PC-3 (cell line): ENCODE measurements around the gene TRIB2. TPM values are rescaled to one million over a fixed set of nuclear protein-coding genes. Genes with fewer than 3 reads are reported as not detected.

Source experiments
- ATAC-seq: fragments of 200-7000 bp; cut with Tn5 transposase; 2 replicates; pipeline ENCODE4 v1.9.1; 2020; ENCODE audit warnings: mild to moderate bottlenecking, moderate library complexity
- BruUV-seq: library from RNA; stranded (reverse); fragments of 400-500 nt; replicated peaks from 2 replicates; lab custom pipeline; 2021; lab: Mats Ljungman, UMichigan
- CTCF ChIA-PET: fragments of 300-600 bp; sonication (Branson Sonifier 250); formaldehyde crosslinking; loops from one replicate; lab custom pipeline; 2022; ENCODE audit warnings: antibody characterized with exemption; lab: Charles Lee
- POLR2A ChIA-PET: fragments of 300-600 bp; sonication (Branson Sonifier 250); formaldehyde crosslinking; loops from one replicate; lab custom pipeline; 2022; ENCODE audit warnings: antibody characterized with exemption; ENCODE audit not compliant: unreplicated experiment; lab: Charles Lee
- DNase-seq: peaks from one replicate; pipeline ENCODE4 v3.0.0-alpha.2; 2015
- H2AFZ ChIP-seq: fragments of 300-600 bp; sonication (generic); 2 replicates; pipeline ENCODE4 v1.6.0; 2016; ENCODE audit warnings: antibody characterized with exemption, low read length
- H3F3A ChIP-seq: fragments of 300-600 bp; sonication (generic); one replicate; pipeline ENCODE4 v1.6.0; 2017; ENCODE audit warnings: antibody characterized with exemption, low read length, control low read depth, mild to moderate bottlenecking; ENCODE audit not compliant: unreplicated experiment
- H3K27ac ChIP-seq: fragments of 300-600 bp; sonication (generic); 2 replicates; pipeline ENCODE4 v1.5.1; 2016; ENCODE audit warnings: mild to moderate bottlenecking, low read length
- H3K27me3 ChIP-seq: fragments of 300-600 bp; sonication (generic); 2 replicates; pipeline ENCODE4 v1.6.1; 2016; ENCODE audit warnings: low read length, mixed read lengths
- H3K36me3 ChIP-seq: fragments of 300-600 bp; sonication (generic); 2 replicates; pipeline ENCODE4 v1.6.1; 2016; ENCODE audit warnings: low read depth, mixed run types, low read length, mixed read lengths
- H3K4me1 ChIP-seq: fragments of 300-600 bp; sonication (generic); 2 replicates; pipeline ENCODE4 v1.5.1; 2016; ENCODE audit warnings: low read length; ENCODE audit not compliant: insufficient read depth
- H3K4me2 ChIP-seq: fragments of 300-600 bp; sonication (generic); 2 replicates; pipeline ENCODE4 v1.6.0; 2016; ENCODE audit warnings: low read length
- H3K4me3 ChIP-seq: fragments of 300-600 bp; sonication (generic); 2 replicates; pipeline ENCODE4 v1.5.1; 2016; ENCODE audit warnings: mild to moderate bottlenecking, low read length, mixed read lengths
- H3K79me2 ChIP-seq: fragments of 300-600 bp; sonication (generic); 2 replicates; pipeline ENCODE4 v1.6.1; 2017; ENCODE audit warnings: low read length, mixed read lengths
- H3K9ac ChIP-seq: fragments of 300-600 bp; sonication (generic); 2 replicates; pipeline ENCODE4 v1.6.0; 2016; ENCODE audit warnings: mild to moderate bottlenecking, low read length
- H3K9me2 ChIP-seq: fragments of 300-600 bp; sonication (generic); replicated peaks from 2 replicates; pipeline ENCODE4 v1.6.1; 2016; ENCODE audit warnings: mixed run types, low read length, mixed read lengths
- H3K9me3 ChIP-seq: fragments of 300-600 bp; sonication (generic); 2 replicates; pipeline ENCODE4 v1.6.1; 2016; ENCODE audit warnings: low read length, mixed read lengths
- H4K20me1 ChIP-seq: fragments of 300-600 bp; sonication (generic); 2 replicates; pipeline ENCODE4 v1.6.1; 2016; ENCODE audit warnings: low read length, mixed read lengths
- CTCF ChIP-seq: fragments of 300-600 bp; sonication (generic); conservative IDR thresholded peaks from 2 replicates; pipeline ENCODE4 v1.5.1; 2017; ENCODE audit warnings: antibody characterized with exemption, low read depth, mild to moderate bottlenecking, low read length
- EZH2 ChIP-seq: fragments of 300-600 bp; sonication (generic); IDR thresholded peaks from one replicate; pipeline ENCODE4 v1.6.1; 2017; ENCODE audit warnings: antibody characterized with exemption, mild to moderate bottlenecking, low read length; ENCODE audit not compliant: unreplicated experiment
- EZH2phosphoT487 ChIP-seq: fragments of 300-600 bp; sonication (generic); IDR thresholded peaks from 2 replicates; pipeline ENCODE4 v1.6.1; 2018; ENCODE audit warnings: mild to moderate bottlenecking, antibody characterized with exemption, low read length, borderline replicate concordance
- intact Hi-C: fragments of 100-400 bp; cut with micrococcal nuclease; formaldehyde crosslinking; loops from 2 replicates; pipeline ENCODE4 v1.9.0; 2023
- total RNA-seq: library from RNA; depleted of rRNA; stranded (reverse); fragments of >200 nt; gene quantifications from 2 replicates; pipeline ENCODE4 v1.2.3, GENCODE V29; 2014

Gene TRIB2
- total RNA-seq, 1 experiment from 2014 or later = 35.2 TPM

- Histone ChIP-seq H3K27ac (no peak overlapping the region), H3F3A (no peaks in the 10 kb centered on the region), H3K9me2 (no peaks in the 10 kb centered on the region), H3K4me2 (no peak overlapping the region), H3K4me1 (no peaks in the 10 kb centered on the region), H2AFZ (no peak overlapping the region), H3K4me3 (no peak overlapping the region), H3K27me3 (0 out of 2 replicates have a peak, but pooled peaks cover 13% of the 10 kb centered on the region), H3K9ac (no peak overlapping the region), H3K9me3 (no peaks in the 10 kb centered on the region), H3K36me3 (no peaks in the 10 kb centered on the region), H3K79me2 (no peaks in the 10 kb centered on the region), H4K20me1 (no peaks in the 10 kb centered on the region)
- ChIA-PET CTCF (no interaction called here), POLR2A (no interaction called here)
- ATAC-seq = no peak
- no peak for TF ChIP-seq CTCF
- TF ChIP-seq EZH2phosphoT487 = no peak
- no peak for TF ChIP-seq EZH2
- intact Hi-C loops = no loop called here
- DNase-seq = no peak
- no TSS peak for BruUV-seq
Measured at GRCh38 chr2:12769492-12770105, 52.9 kb downstream of the TRIB2 start.

- Histone ChIP-seq H3K36me3 (no peaks in the 10 kb centered on the region), H3K27me3 (0 out of 2 replicates have a peak, but pooled peaks cover 13% of the 10 kb centered on the region), H3K9ac (no peak overlapping the region), H3K4me1 (no peaks in the 10 kb centered on the region), H3K79me2 (no peaks in the 10 kb centered on the region), H3K9me2 (no peaks in the 10 kb centered on the region), H4K20me1 (no peaks in the 10 kb centered on the region), H3F3A (no peaks in the 10 kb centered on the region), H3K9me3 (no peaks in the 10 kb centered on the region), H3K4me3 (no peak overlapping the region), H3K27ac (no peak overlapping the region), H2AFZ (no peak overlapping the region), H3K4me2 (no peak overlapping the region)
- TF ChIP-seq EZH2phosphoT487 (no peak), CTCF (no peak), EZH2 (no peak)
- ChIA-PET CTCF (no interaction called here), POLR2A (no interaction called here)
- DNase-seq (no peak), ATAC-seq (no peak)
- intact Hi-C loops = no loop called here
- BruUV-seq = no TSS peak
Measured at GRCh38 chr2:12770300-12770968, 53.7 kb downstream of the TRIB2 start.

DNA sequence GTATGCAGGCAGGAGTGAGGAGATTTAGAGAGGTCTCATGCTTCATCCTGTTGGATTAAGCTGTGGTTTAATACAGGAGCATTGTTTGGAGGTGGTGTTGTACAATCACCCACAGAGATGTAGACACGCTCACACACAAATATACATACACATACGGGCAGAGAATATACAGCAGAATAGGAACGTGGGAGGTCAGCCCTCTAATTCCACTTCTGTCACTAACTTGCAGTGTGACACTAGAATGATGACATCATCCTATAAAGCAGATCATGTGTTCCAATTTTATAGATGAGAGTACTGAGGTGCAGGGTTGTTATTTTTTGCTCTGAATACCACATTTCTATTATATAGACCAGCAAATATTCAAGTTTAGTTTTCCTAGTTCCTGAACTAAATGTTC, 54.4 kb downstream of the TRIB2 start:
- DNase-seq (no peak), ATAC-seq (no peak)
- no peak overlapping the region for H3K4me3 ChIP-seq
- no peaks in the 10 kb centered on the region for H4K20me1 ChIP-seq
- ChIA-PET POLR2A (no interaction called here), CTCF (no interaction called here)
- no peaks in the 10 kb centered on the region for H3F3A ChIP-seq
- TF ChIP-seq EZH2phosphoT487 (no peak), CTCF (no peak), EZH2 (no peak)
- no peaks in the 10 kb centered on the region for H3K9me2 ChIP-seq
- H3K9ac ChIP-seq = no peak overlapping the region
- H3K9me3 ChIP-seq = no peaks in the 10 kb centered on the region
- H3K36me3 ChIP-seq = no peaks in the 10 kb centered on the region
- no peak overlapping the region for H3K4me2 ChIP-seq
- no peaks in the 10 kb centered on the region for H3K4me1 ChIP-seq
- H3K79me2 ChIP-seq = no peaks in the 10 kb centered on the region
- H3K27ac ChIP-seq = no peak overlapping the region
- BruUV-seq = no TSS peak
- H3K27me3 ChIP-seq = 0 out of 2 replicates have a peak, but pooled peaks cover 13% of the 10 kb centered on the region
- H2AFZ ChIP-seq = no peak overlapping the region
- intact Hi-C loops = no loop called here
